Eye (tissue), 1 donor: ENCODE results near the gene CYP24A1.

Experiments used
- DNase-seq: peaks from one replicate; pipeline ENCODE4 v3.0.0-alpha.2; 2015

The CYP24A1 gene

GRCh38 chr20:54110457-54110856 is 63.3 kb downstream of the CYP24A1 start:
- DNase-seq = no peak

GRCh38 chr20:54110041-54110440 is 63.7 kb downstream of the CYP24A1 start:
- no peak for DNase-seq

- no peak for DNase-seq
These were observed 65.0 kb downstream of the CYP24A1 start for GRCh38 chr20:54108817-54109216.

GRCh38 chr20:54108326-54108642 is 65.5 kb downstream of the CYP24A1 start:
- DNase-seq = no peak

- no peak for DNase-seq
These were observed 66.0 kb downstream of the CYP24A1 start for GRCh38 chr20:54107600-54108325.

- no peak for DNase-seq
These were observed 66.6 kb downstream of the CYP24A1 start for GRCh38 chr20:54107181-54107580.

- no peak for DNase-seq
These were observed 67.6 kb downstream of the CYP24A1 start for GRCh38 chr20:54106162-54106561.

- DNase-seq = no peak
These were observed 68.1 kb downstream of the CYP24A1 start for GRCh38 chr20:54105653-54106052.

GRCh38 chr20:54104781-54105180 is 69.0 kb downstream of the CYP24A1 start:
- no peak for DNase-seq

- DNase-seq = no peak
These were observed 69.8 kb downstream of the CYP24A1 start for GRCh38 chr20:54103762-54104600.
